ENCODE data around the gene CLK1. TPM values are rescaled to one million over a fixed set of nuclear protein-coding genes. Genes with fewer than 3 reads are reported as not detected.

The CLK1 gene
- total RNA-seq, 1 donor from 2014 or later = 184 TPM

- no peaks in the 10 kb centered on the region for H3K9me3 ChIP-seq
- peaks cover 3 to 71% of the 10 kb centered on the region in 2 donors for H3K36me3 ChIP-seq
- H3K27me3 ChIP-seq = no peaks in the 10 kb centered on the region
- H3K4me1 ChIP-seq = peaks cover 9% of the 10 kb centered on the region
- no peak overlapping the region for H3K27ac ChIP-seq
- no peak overlapping the region for H3K4me3 ChIP-seq
- DNase-seq (ENCODE audit: extremely low spot score in 2 of 2) = no peak
- intact Hi-C loops (cut with DNase I) = no loop called here
- no peak for TF ChIP-seq POLR2A (IDR thresholded peaks at IDR 0.05)
- TF ChIP-seq, protein P1, sequence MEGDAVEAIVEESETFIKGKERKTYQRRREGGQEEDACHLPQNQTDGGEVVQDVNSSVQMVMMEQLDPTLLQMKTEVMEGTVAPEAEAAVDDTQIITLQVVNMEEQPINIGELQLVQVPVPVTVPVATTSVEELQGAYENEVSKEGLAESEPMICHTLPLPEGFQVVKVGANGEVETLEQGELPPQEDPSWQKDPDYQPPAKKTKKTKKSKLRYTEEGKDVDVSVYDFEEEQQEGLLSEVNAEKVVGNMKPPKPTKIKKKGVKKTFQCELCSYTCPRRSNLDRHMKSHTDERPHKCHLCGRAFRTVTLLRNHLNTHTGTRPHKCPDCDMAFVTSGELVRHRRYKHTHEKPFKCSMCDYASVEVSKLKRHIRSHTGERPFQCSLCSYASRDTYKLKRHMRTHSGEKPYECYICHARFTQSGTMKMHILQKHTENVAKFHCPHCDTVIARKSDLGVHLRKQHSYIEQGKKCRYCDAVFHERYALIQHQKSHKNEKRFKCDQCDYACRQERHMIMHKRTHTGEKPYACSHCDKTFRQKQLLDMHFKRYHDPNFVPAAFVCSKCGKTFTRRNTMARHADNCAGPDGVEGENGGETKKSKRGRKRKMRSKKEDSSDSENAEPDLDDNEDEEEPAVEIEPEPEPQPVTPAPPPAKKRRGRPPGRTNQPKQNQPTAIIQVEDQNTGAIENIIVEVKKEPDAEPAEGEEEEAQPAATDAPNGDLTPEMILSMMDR (IDR thresholded peaks at IDR 0.05) = no peak
- TF ChIP-seq POLR2AphosphoS5 (IDR thresholded peaks at IDR 0.05; ENCODE audit: insufficient read depth in 1 of 2, low read depth in 1 of 2) = no peak
Observed at GRCh38 chr2:200852605-200853004, 11.9 kb downstream of the CLK1 start.

- Histone ChIP-seq H3K4me1 (no peaks in the 10 kb centered on the region), H3K27ac (no peak overlapping the region), H3K4me3 (no peak overlapping the region), H3K36me3 (peaks cover 3 to 61% of the 10 kb centered on the region in 2 donors), H3K9me3 (no peaks in the 10 kb centered on the region), H3K27me3 (no peaks in the 10 kb centered on the region)
- intact Hi-C loops (cut with DNase I) = no loop called here
- DNase-seq (ENCODE audit: extremely low spot score in 2 of 2) = no peak
- TF ChIP-seq POLR2AphosphoS5 (IDR thresholded peaks at IDR 0.05; ENCODE audit: insufficient read depth in 1 of 2, low read depth in 1 of 2) (no peak), POLR2A (IDR thresholded peaks at IDR 0.05) (no peak)
- TF ChIP-seq, protein P1 (IDR thresholded peaks at IDR 0.05) = no peak
Observed at GRCh38 chr2:200851398-200852248, 12.8 kb downstream of the CLK1 start.

GRCh38 chr2:200850512-200851256 lies 13.8 kb downstream of the CLK1 start:
- Histone ChIP-seq H3K4me3 (no peak overlapping the region), H3K9me3 (no peaks in the 10 kb centered on the region), H3K27ac (no peak overlapping the region), H3K4me1 (no peaks in the 10 kb centered on the region), H3K27me3 (no peaks in the 10 kb centered on the region), H3K36me3 (peaks cover 3 to 52% of the 10 kb centered on the region in 2 donors)
- no peak for TF ChIP-seq POLR2A (IDR thresholded peaks at IDR 0.05)
- no peak for TF ChIP-seq POLR2AphosphoS5 (IDR thresholded peaks at IDR 0.05; ENCODE audit: insufficient read depth in 1 of 2, low read depth in 1 of 2)
- intact Hi-C loops (cut with DNase I) = no loop called here
- no peak for DNase-seq (ENCODE audit: extremely low spot score in 2 of 2)

DNA sequence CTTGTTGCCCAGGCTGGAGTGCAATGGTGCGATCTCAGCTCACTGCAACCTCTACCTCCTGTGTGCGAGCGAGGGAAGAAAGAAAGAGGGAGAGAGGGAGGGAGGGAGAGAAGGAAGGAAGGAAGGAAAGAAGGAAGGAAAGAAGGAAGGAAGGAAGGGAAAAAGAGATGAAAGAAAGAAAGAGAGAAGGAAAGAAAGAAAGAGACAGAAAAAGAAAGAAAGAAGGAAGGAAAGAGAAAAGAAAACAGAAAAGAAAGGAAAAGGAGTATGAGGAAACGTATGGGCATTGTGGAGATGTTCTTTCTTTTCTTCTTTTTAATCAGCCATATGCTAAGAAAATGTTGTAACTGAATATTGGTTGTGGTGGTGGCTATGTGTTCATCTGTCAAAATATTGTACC lies 16.5 kb downstream of the CLK1 start:
- H3K9me3 ChIP-seq = no peaks in the 10 kb centered on the region
- H3K27me3 ChIP-seq = no peaks in the 10 kb centered on the region
- intact Hi-C loops (cut with DNase I) = no loop called here
- no peak for DNase-seq (ENCODE audit: extremely low spot score in 2 of 2)
- H3K4me1 ChIP-seq = no peaks in the 10 kb centered on the region
- no peak overlapping the region for H3K4me3 ChIP-seq
- TF ChIP-seq POLR2A (IDR thresholded peaks at IDR 0.05) (no peak), POLR2AphosphoS5 (IDR thresholded peaks at IDR 0.05; ENCODE audit: insufficient read depth in 1 of 2, low read depth in 1 of 2) (no peak)
- TF ChIP-seq, protein P1 (IDR thresholded peaks at IDR 0.05) = no peak
- no peak overlapping the region for H3K27ac ChIP-seq
- H3K36me3 ChIP-seq = peaks cover 3 to 25% of the 10 kb centered on the region in 2 donors

DNA sequence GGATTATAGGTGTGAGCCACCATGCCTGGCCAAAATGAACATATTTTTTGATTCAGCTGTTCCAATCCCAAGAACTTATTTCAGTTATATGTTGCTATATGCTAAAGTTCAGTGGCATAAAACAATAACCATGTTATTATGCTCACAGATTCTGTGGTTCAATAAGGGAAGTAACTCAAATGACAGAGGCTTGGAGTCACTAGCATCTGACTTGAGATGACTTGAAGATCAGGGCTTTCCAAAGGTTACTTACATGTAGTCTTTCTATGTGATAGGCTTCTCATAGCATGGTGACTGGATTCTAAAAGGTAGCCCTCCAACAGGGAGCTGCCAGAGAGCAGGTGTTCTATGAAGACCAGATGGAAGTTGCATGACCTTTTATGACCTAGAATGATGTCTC lies 17.2 kb downstream of the CLK1 start:
- no peaks in the 10 kb centered on the region for H3K4me1 ChIP-seq
- intact Hi-C loops (cut with DNase I) = no loop called here
- TF ChIP-seq, protein P1 (IDR thresholded peaks at IDR 0.05) = no peak
- no peak for TF ChIP-seq POLR2AphosphoS5 (IDR thresholded peaks at IDR 0.05; ENCODE audit: insufficient read depth in 1 of 2, low read depth in 1 of 2)
- TF ChIP-seq POLR2A (IDR thresholded peaks at IDR 0.05) = no peak
- no peaks in the 10 kb centered on the region for H3K27me3 ChIP-seq
- no peak for DNase-seq (ENCODE audit: extremely low spot score in 2 of 2)
- H3K4me3 ChIP-seq = no peak overlapping the region
- H3K27ac ChIP-seq = no peak overlapping the region
- peaks cover 0 to 18% of the 10 kb centered on the region in 2 donors for H3K36me3 ChIP-seq
- H3K9me3 ChIP-seq = no peaks in the 10 kb centered on the region
